ENCODE measurements around the gene WDR46. TPM values are rescaled to one million over a fixed set of nuclear protein-coding genes. Genes with fewer than 3 reads are reported as not detected.

The WDR46 gene
- total RNA-seq, 1 experiment from 2014 or later = 90.6 TPM

- Histone ChIP-seq H3K4me3 (replicated peaks in 1 of 2; ENCODE audit: low read depth in 1 of 2, low read length in 2 of 2) (peak overlapping the region; percentile 76 to 85), H3K9me3 (ENCODE audit: control insufficient read depth in 1 of 2, insufficient read depth in 1 of 2, low read depth in 1 of 2, low read length in 2 of 2) (no peaks in the 10 kb centered on the region), H3K79me2 (ENCODE audit: insufficient read depth, low read length) (peaks cover 21% of the 10 kb centered on the region), H3K4me1 (ENCODE audit: control insufficient read depth in 1 of 2, insufficient read depth in 2 of 2, low read length in 2 of 2) (peaks cover 6 to 26% of the 10 kb centered on the region in 2 experiments; a peak in 3 of 4 replicates), H3K27ac (ENCODE audit: low read depth, low read length) (peak overlapping the region; percentile 96), H3K4me2 (ENCODE audit: low read length) (peak overlapping the region; percentile 100), H3K9ac (ENCODE audit: low read length) (peak overlapping the region; percentile 84), H3K27me3 (ENCODE audit: insufficient read depth, low read length) (no peaks in the 10 kb centered on the region), H4K20me1 (ENCODE audit: insufficient read depth) (no peaks in the 10 kb centered on the region), H3K9me2 (ENCODE audit: insufficient read depth) (no peaks in the 10 kb centered on the region), H3K36me3 (ENCODE audit: control insufficient read depth in 1 of 2, insufficient read depth in 2 of 2, low read length in 2 of 2) (peaks cover 0 to 7% of the 10 kb centered on the region in 2 experiments; a peak in 1 of 4 replicates), H2AFZ (ENCODE audit: low read depth, low read length, poor library complexity, severe bottlenecking) (no peak overlapping the region)
- ATAC-seq (peak; percentile 58), DNase-seq (ENCODE audit: low read depth, low spot score) (peak; percentile 80)
- ChIA-PET RAD21 (ENCODE audit: low non-redundant PET in 1 of 2, low total read pairs in 2 of 2, uncharacterized antibody in 2 of 2, unreplicated experiment in 2 of 2) (no interaction called here), CTCF (interaction anchor here (0.9 to 1.6 kb wide), 5 partner anchors 9 to 93 kb away, joined by 3 to 10 read pairs (median 5); partner anchors contain the start of genes B3GALT4, HSD17B8, PFDN6 and WDR46), POLR2A (interaction anchor here (1.0 to 1.6 kb wide), 4 partner anchors 9 to 21 kb away, joined by 7 to 13 read pairs (median 10); partner anchors contain the start of genes B3GALT4, PFDN6, WDR46 and ZBTB22)
- no TSS peak for BruUV-seq (replicated peaks)
- TF ChIP-seq POLR2AphosphoS5 (IDR thresholded peaks at IDR 0.05; ENCODE audit: low read depth, low read length) = peak; percentile 76
- TF ChIP-seq YY1 (IDR thresholded peaks at IDR 0.05; ENCODE audit: extremely low read depth, insufficient replicate concordance, low read depth, low read length) = no peak
- TF ChIP-seq POLR2A (IDR thresholded peaks at IDR 0.05; ENCODE audit: borderline replicate concordance, extremely low read depth, insufficient read depth, insufficient read length) = peak; percentile 61
- intact Hi-C loops (cut with micrococcal nuclease) = loop anchor here (1.0 to 5.0 kb wide), 4 partner anchors 17 to 129 kb away; partner anchors contain the start of genes PHF1, RXRB, SLC39A7 and TAPBP
These were observed 9.1 kb upstream of the WDR46 start for GRCh38 chr6:33297956-33298772.

- intact Hi-C loops (cut with micrococcal nuclease) = loop anchor here (5.0 kb wide), 2 partner anchors 115 to 130 kb away; partner anchors contain the start of gene PHF1
- RAD21 ChIA-PET (ENCODE audit: low non-redundant PET in 1 of 2, low total read pairs in 2 of 2, uncharacterized antibody in 2 of 2, unreplicated experiment in 2 of 2) = no interaction called here
These were observed 8.4 kb upstream of the WDR46 start for GRCh38 chr6:33297406-33297955.

More at GRCh38 chr6:33297406-33297955, 8.4 kb upstream of the WDR46 start:
- no peak overlapping the region for H2AFZ ChIP-seq (ENCODE audit: low read depth, low read length, poor library complexity, severe bottlenecking)
- ATAC-seq = peak; percentile 59
- ChIA-PET CTCF (interaction anchor here (0.9 to 1.6 kb wide), 4 partner anchors 8 to 93 kb away, joined by 3 to 6 read pairs (median 4); partner anchors contain the start of genes B3GALT4, HSD17B8, PFDN6 and WDR46), POLR2A (interaction anchor here (1.0 to 1.6 kb wide), 4 partner anchors 8 to 20 kb away, joined by 4 to 11 read pairs (median 8); partner anchors contain the start of genes B3GALT4, PFDN6, WDR46 and ZBTB22)
- H3K4me2 ChIP-seq (ENCODE audit: low read length) = peak overlapping the region; percentile 100
- peaks cover 0 to 7% of the 10 kb centered on the region in 2 experiments; a peak in 2 of 4 replicates for H3K36me3 ChIP-seq (ENCODE audit: control insufficient read depth in 1 of 2, insufficient read depth in 2 of 2, low read length in 2 of 2)
- no peak for DNase-seq (ENCODE audit: low read depth, low spot score)
- peak overlapping the region; percentile 76 to 85 for H3K4me3 ChIP-seq (replicated peaks in 1 of 2; ENCODE audit: low read depth in 1 of 2, low read length in 2 of 2)
- H3K4me1 ChIP-seq (ENCODE audit: control insufficient read depth in 1 of 2, insufficient read depth in 2 of 2, low read length in 2 of 2) = peaks cover 6 to 26% of the 10 kb centered on the region in 2 experiments; a peak in 3 of 4 replicates
- H3K9me3 ChIP-seq (ENCODE audit: control insufficient read depth in 1 of 2, insufficient read depth in 1 of 2, low read depth in 1 of 2, low read length in 2 of 2) = no peaks in the 10 kb centered on the region
- H3K9me2 ChIP-seq (ENCODE audit: insufficient read depth) = no peaks in the 10 kb centered on the region
- H4K20me1 ChIP-seq (ENCODE audit: insufficient read depth) = no peaks in the 10 kb centered on the region
- H3K27ac ChIP-seq (ENCODE audit: low read depth, low read length) = peak overlapping the region; percentile 96
- H3K27me3 ChIP-seq (ENCODE audit: insufficient read depth, low read length) = no peaks in the 10 kb centered on the region
- TF ChIP-seq SRF (IDR thresholded peaks at IDR 0.05; ENCODE audit: low read depth) (no peak), ZFX (IDR thresholded peaks at IDR 0.05) (0 out of 2 replicates have a peak, but pooled peaks have one; percentile 30), MAX (IDR thresholded peaks at IDR 0.05) (no peak)
- H3K79me2 ChIP-seq (ENCODE audit: insufficient read depth, low read length) = peaks cover 21% of the 10 kb centered on the region
- no TSS peak for BruUV-seq (replicated peaks)
- peak overlapping the region; percentile 84 for H3K9ac ChIP-seq (ENCODE audit: low read length)

All from HCT116 (cell line).